OCI-LY1 (cell line): ENCODE results near the gene HECA.

Source experiments
- H2AFZ ChIP-seq: fragments of 200-600 bp; sonication (generic), shearing (Covaris generic); 2 replicates; pipeline ENCODE4 v1.6.0; 2014; ENCODE audit warnings: antibody characterized with exemption, mild to moderate bottlenecking, low read length
- H3F3A ChIP-seq: fragments of 200-600 bp; sonication (generic), shearing (Covaris generic); 2 replicates; pipeline ENCODE4 v1.6.0; 2014; ENCODE audit warnings: mild to moderate bottlenecking, antibody characterized with exemption, low read length, moderate library complexity; ENCODE audit not compliant: insufficient read depth
- H3K27ac ChIP-seq: fragments of 200-600 bp; sonication (generic); 2 replicates; pipeline ENCODE4 v1.5.1; 2014; ENCODE audit warnings: low read length, mixed run types, mild to moderate bottlenecking, low read depth; ENCODE audit not compliant: poor library complexity, severe bottlenecking
- H3K27me3 ChIP-seq: fragments of 200-600 bp; sonication (generic); 2 replicates; pipeline ENCODE4 v1.6.0; 2014; ENCODE audit warnings: antibody characterized with exemption, mild to moderate bottlenecking, low read length, moderate library complexity; ENCODE audit not compliant: insufficient read depth
- H3K36me3 ChIP-seq: fragments of 200-600 bp; sonication (generic); 2 replicates; pipeline ENCODE4 v1.6.1; 2014; ENCODE audit warnings: mild to moderate bottlenecking, antibody characterized with exemption, low read length, moderate library complexity, mixed read lengths; ENCODE audit not compliant: insufficient read depth
- H3K4me1 ChIP-seq: fragments of 200-600 bp; sonication (generic); 2 replicates; pipeline ENCODE4 v1.5.1; 2014; ENCODE audit warnings: mild to moderate bottlenecking, low read length, moderate library complexity; ENCODE audit not compliant: insufficient read depth, severe bottlenecking
- H3K4me2 ChIP-seq: fragments of 200-600 bp; sonication (generic), shearing (Covaris generic); 2 replicates; pipeline ENCODE4 v1.6.1; 2014; ENCODE audit warnings: low read length
- H3K4me3 ChIP-seq: fragments of 200-600 bp; sonication (generic); 2 replicates; pipeline ENCODE4 v1.5.1; 2014; ENCODE audit warnings: low read length, low read depth, mild to moderate bottlenecking, mixed read lengths; ENCODE audit not compliant: poor library complexity, severe bottlenecking
- H3K79me2 ChIP-seq: fragments of 200-600 bp; shearing (Covaris generic); 2 replicates; pipeline ENCODE4 v1.6.1; 2016; ENCODE audit warnings: mixed run types, low read length, mixed read lengths; ENCODE audit not compliant: insufficient read depth
- H3K9ac ChIP-seq: fragments of 200-600 bp; sonication (generic), shearing (Covaris generic); 2 replicates; pipeline ENCODE4 v1.6.1; 2014; ENCODE audit warnings: mild to moderate bottlenecking, low read length, mixed read lengths
- H3K9me2 ChIP-seq: fragments of 200-600 bp; sonication (generic), shearing (Covaris generic); 2 replicates; pipeline ENCODE4 v1.6.1; 2014; ENCODE audit warnings: low read depth, mild to moderate bottlenecking, low read length, mixed read lengths
- H3K9me3 ChIP-seq: fragments of 200-600 bp; shearing (Covaris generic); 2 replicates; pipeline ENCODE4 v1.6.1; 2014; ENCODE audit warnings: low read length, mixed read lengths
- H4K20me1 ChIP-seq: fragments of 200-600 bp; sonication (generic), shearing (Covaris generic); 2 replicates; pipeline ENCODE4 v1.6.0; 2016; ENCODE audit warnings: mild to moderate bottlenecking, low read length; ENCODE audit not compliant: insufficient read depth
- EZH2 ChIP-seq: fragments of 200-600 bp; sonication (generic), shearing (Covaris generic); IDR thresholded peaks from 2 replicates; pipeline ENCODE4 v1.8.0; 2017; ENCODE audit warnings: borderline replicate concordance, mixed run types, mild to moderate bottlenecking, antibody characterized with exemption, low read length, moderate library complexity, mixed read lengths
- TF ChIP-seq, protein P1 (sequence below): fragments of 200-600 bp; sonication (generic), shearing (Covaris generic); IDR thresholded peaks from 2 replicates; pipeline ENCODE4 v1.5.1; 2017; ENCODE audit warnings: mild to moderate bottlenecking, antibody characterized with exemption, low read length, moderate library complexity, mixed read lengths

HECA gene

DNA sequence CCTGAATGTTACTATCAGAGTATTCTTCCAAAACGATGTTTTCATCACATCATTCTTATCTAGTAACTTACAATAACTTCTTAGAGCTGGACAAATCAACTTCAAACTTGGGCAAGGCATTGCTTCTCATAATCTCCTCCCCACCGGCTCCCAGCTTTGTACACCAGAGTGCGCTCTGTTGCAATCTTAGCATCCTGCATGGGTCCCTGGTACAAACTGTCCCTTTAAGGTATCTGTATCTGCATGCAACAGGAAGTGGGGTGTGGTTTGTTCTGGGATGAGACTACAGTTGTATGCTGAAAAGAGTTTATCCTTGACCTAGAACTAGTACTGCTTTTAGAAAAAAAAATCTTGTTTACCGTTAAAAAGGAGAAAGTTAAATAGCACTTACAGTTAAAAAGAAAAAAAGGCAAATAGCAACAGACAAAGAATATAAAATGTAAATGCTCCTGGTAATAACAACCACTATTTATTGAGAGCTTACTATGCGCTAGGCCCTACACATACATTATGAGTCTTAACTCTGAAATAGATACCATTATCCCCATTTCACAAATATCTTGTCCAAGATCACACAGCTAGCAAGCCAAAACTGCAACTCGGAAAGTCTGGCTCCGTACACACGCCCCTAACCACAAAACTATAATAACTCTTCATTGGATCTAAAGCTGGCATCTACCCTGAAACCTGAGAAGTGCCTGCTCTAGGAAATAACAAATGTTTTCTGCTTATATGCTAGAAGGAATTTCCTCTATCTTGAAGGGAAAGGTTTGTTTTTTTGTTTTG lies 9.8 kb upstream of the HECA start:
- H3K4me3 ChIP-seq = no peak overlapping the region
- peaks cover 9% of the 10 kb centered on the region for H3K4me1 ChIP-seq
- no peak overlapping the region for H3K4me2 ChIP-seq
- no peaks in the 10 kb centered on the region for H3K79me2 ChIP-seq
- H3K27me3 ChIP-seq = no peaks in the 10 kb centered on the region
- H2AFZ ChIP-seq = peak overlapping the region; percentile 56; the same call in 1 of the 2 replicates
- peaks cover 4% of the 10 kb centered on the region; the same call in 1 of the 2 replicates for H3K9me3 ChIP-seq
- no peaks in the 10 kb centered on the region for H3K36me3 ChIP-seq
- H3K27ac ChIP-seq = no peak overlapping the region
- TF ChIP-seq, protein P1, sequence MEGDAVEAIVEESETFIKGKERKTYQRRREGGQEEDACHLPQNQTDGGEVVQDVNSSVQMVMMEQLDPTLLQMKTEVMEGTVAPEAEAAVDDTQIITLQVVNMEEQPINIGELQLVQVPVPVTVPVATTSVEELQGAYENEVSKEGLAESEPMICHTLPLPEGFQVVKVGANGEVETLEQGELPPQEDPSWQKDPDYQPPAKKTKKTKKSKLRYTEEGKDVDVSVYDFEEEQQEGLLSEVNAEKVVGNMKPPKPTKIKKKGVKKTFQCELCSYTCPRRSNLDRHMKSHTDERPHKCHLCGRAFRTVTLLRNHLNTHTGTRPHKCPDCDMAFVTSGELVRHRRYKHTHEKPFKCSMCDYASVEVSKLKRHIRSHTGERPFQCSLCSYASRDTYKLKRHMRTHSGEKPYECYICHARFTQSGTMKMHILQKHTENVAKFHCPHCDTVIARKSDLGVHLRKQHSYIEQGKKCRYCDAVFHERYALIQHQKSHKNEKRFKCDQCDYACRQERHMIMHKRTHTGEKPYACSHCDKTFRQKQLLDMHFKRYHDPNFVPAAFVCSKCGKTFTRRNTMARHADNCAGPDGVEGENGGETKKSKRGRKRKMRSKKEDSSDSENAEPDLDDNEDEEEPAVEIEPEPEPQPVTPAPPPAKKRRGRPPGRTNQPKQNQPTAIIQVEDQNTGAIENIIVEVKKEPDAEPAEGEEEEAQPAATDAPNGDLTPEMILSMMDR = peak; percentile 90
- no peak for TF ChIP-seq EZH2
- H3K9me2 ChIP-seq = no peaks in the 10 kb centered on the region
- H3K9ac ChIP-seq = no peak overlapping the region
- no peaks in the 10 kb centered on the region for H4K20me1 ChIP-seq
- no peaks in the 10 kb centered on the region for H3F3A ChIP-seq

- H2AFZ ChIP-seq = no peak overlapping the region; the same call in 1 of the 2 replicates
- no peak overlapping the region for H3K4me2 ChIP-seq
- H3K4me1 ChIP-seq = peaks cover 11% of the 10 kb centered on the region
- H3K27me3 ChIP-seq = no peaks in the 10 kb centered on the region
- no peak overlapping the region for H3K27ac ChIP-seq
- no peak overlapping the region for H3K9ac ChIP-seq
- no peaks in the 10 kb centered on the region for H4K20me1 ChIP-seq
- H3K9me3 ChIP-seq = no peaks in the 10 kb centered on the region
- no peak overlapping the region for H3K4me3 ChIP-seq
- no peak for TF ChIP-seq EZH2
- TF ChIP-seq, protein P1 = no peak
- no peaks in the 10 kb centered on the region for H3K36me3 ChIP-seq
- H3K9me2 ChIP-seq = no peaks in the 10 kb centered on the region
- H3F3A ChIP-seq = 0 out of 2 replicates have a peak, but pooled peaks cover 5% of the 10 kb centered on the region
- H3K79me2 ChIP-seq = no peaks in the 10 kb centered on the region
These were observed 8.6 kb upstream of the HECA start for GRCh38 chr6:139126255-139126654.

DNA sequence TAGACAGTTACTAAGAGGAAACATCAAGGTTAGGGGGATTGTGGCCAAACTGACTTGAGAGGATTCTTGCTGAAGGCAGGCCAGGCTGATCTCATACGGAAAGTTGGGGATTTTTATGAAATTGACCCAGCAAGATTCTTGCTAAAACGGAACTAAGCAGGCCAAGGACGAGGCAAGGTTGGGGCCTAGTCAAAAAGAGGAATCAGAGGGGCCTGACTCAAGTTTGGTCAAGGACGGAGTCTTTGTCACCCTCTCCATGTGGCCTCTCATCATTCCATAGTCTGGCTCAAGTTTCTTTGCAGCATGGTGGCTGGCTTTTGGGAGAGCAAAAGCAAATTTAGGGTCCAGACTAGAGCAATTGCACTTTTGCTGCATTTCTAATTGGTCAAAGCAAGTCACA lies 7.9 kb upstream of the HECA start:
- H3F3A ChIP-seq = 0 out of 2 replicates have a peak, but pooled peaks cover 6% of the 10 kb centered on the region
- H4K20me1 ChIP-seq = no peaks in the 10 kb centered on the region
- H3K27me3 ChIP-seq = no peaks in the 10 kb centered on the region
- TF ChIP-seq EZH2 = no peak
- TF ChIP-seq, protein P1 = no peak
- H3K9ac ChIP-seq = no peak overlapping the region
- H3K4me2 ChIP-seq = no peak overlapping the region
- no peaks in the 10 kb centered on the region for H3K9me3 ChIP-seq
- 0 out of 2 replicates have a peak overlapping the region, but pooled peaks have one; percentile 25 for H2AFZ ChIP-seq
- H3K79me2 ChIP-seq = no peaks in the 10 kb centered on the region
- H3K36me3 ChIP-seq = no peaks in the 10 kb centered on the region
- H3K9me2 ChIP-seq = no peaks in the 10 kb centered on the region
- H3K4me1 ChIP-seq = peaks cover 18% of the 10 kb centered on the region
- H3K27ac ChIP-seq = no peak overlapping the region
- no peak overlapping the region for H3K4me3 ChIP-seq
